Thymus (tissue), 11 donors: ENCODE measurements around the gene POLR2A. TPM values are rescaled to one million over a fixed set of nuclear protein-coding genes. Genes with fewer than 3 reads are reported as not detected.

Source experiments
- DNase-seq, 9 donors: peaks; one replicate each; pipeline ENCODE4 v3.0.0-alpha.2; 2013; ENCODE audit warnings: low spot score in 9 of 9, low read depth in 6 of 9, missing footprints in 1 of 9
- H3K27ac ChIP-seq, 2 donors: one replicate each; pipeline ENCODE4 v1.5.1; 2013; ENCODE audit warnings: control low read depth in 1 of 2, low read depth in 1 of 2, low read length in 1 of 2, mild to moderate bottlenecking in 1 of 2, moderate library complexity in 1 of 2
- H3K27me3 ChIP-seq, 2 donors: one replicate each; pipeline ENCODE4 v1.5.1; 2013; ENCODE audit warnings: low read length in 1 of 2; ENCODE audit not compliant: control insufficient read depth in 2 of 2, insufficient read depth in 1 of 2
- H3K36me3 ChIP-seq, 2 donors: one replicate each; pipeline ENCODE4 v1.5.1; 2013; ENCODE audit warnings: low read length in 1 of 2, mild to moderate bottlenecking in 1 of 2, moderate library complexity in 1 of 2; ENCODE audit not compliant: control insufficient read depth in 2 of 2, insufficient read depth in 2 of 2
- H3K4me1 ChIP-seq, 2 donors: one replicate each; pipeline ENCODE4 v1.5.1; 2013; ENCODE audit warnings: low read length in 2 of 2; ENCODE audit not compliant: control insufficient read depth in 2 of 2, insufficient read depth in 2 of 2
- H3K4me3 ChIP-seq, 2 donors: one replicate each; pipeline ENCODE4 v1.5.1; 2013; ENCODE audit warnings: low read length in 2 of 2, control low read depth in 1 of 2, mild to moderate bottlenecking in 1 of 2
- H3K9me3 ChIP-seq, 2 donors: one replicate each; pipeline ENCODE4 v1.5.1; 2013; ENCODE audit warnings: low read length in 1 of 2, mild to moderate bottlenecking in 1 of 2; ENCODE audit not compliant: control insufficient read depth in 2 of 2, insufficient read depth in 1 of 2
- WGBS: extraction: QIAGEN DNeasy Blood & Tissue Kit; methylation state at CpG from one replicate; pipeline ENCODE4 v1.1.7; 2013; 5-methylcytosine and 5-hydroxymethylcytosine counted together
- polyA plus RNA-seq: library from polyadenylated mRNA; stranded (reverse); fragments of 200-250 nt; gene quantifications from one replicate; pipeline ENCODE4 v1.2.3, GENCODE V29; 2013
- total RNA-seq: library from RNA; stranded (reverse); fragments of 120-200 nt; gene quantifications from one replicate; pipeline ENCODE4 v1.2.4, GENCODE V29; 2013
- donor health status: healthy.

Gene POLR2A
- total and polyA plus RNA-seq, 2 donors = 23.5 to 33.5 TPM

DNA sequence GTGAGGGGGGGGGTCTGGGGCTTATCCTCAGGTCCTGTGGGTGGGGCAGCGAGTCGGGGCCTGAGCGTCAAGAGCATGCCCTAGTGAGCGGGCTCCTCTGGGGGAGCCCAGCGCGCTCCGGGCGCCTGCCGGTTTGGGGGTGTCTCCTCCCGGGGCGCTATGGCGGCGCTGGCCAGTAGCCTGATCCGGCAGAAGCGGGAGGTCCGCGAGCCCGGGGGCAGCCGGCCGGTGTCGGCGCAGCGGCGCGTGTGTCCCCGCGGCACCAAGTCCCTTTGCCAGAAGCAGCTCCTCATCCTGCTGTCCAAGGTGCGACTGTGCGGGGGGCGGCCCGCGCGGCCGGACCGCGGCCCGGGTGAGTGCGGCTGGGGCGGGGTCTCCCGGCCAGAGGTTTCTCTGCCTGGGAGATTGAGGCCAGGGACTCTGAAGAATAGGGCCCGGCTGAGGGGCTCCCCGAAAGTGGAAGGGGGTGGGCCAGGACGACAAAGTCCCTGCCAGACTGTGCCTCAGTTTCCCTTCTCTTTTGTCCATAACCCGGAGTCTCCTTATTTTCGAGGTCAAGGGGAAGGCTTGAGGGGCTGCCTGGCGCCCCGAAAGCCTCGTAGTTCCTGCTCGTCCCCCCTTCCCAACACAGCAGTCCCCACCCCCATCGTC lies 44.6 kb upstream of the POLR2A start, which contains the start of gene FGF11:
Gene FGF11, plus strand, starts transcription at position 51 of the 651 bp plus-strand sequence. Its CDS starts 109 bp downstream, at position 160.
- peaks cover 33 to 64% of the 10 kb centered on the region in 2 donors for H3K4me1 ChIP-seq
- H3K27ac ChIP-seq = no peak within 1 kb of the TSS
- no peak for DNase-seq

DNA sequence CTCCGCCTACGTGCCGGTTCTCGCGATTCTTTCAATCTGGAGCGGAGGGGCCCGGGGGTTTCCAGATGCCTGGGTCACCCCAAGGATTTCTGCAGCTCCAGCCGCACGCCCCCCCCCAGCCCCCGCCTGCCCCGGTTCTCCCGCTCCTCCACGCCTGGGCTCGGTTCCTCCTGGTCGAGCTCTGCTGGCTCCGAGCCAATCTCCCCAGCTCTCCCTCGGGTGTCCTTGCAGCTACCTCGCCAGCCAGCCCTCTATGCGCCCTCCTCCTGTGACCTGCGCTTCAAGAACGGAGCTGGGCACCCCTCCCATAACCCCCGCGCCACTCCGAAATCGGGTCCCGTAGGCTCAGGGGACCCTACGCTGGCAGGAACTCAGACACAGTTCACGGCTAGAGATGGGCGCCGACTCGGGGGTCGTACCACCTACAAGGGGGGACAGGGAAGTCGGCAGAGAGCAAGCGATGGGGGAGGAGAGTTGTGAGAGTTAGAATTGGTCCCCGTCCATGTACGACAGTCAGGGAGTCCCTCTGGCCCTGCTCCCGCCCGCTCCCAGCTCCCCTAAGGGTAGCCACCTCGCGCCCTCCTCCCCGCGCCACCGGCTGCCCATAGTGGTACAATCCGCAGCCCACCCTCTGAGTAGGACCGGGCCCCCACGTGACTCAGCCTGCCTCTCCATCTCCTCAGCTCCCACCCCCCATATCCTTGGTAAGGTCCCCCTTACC lies 43.9 kb upstream of the POLR2A start:
- DNase-seq = peak in 2 of 9 donors; percentile 21 to 38
- WGBS = 2% methylated on average over 46 of the region's 46 CpGs
- H3K27ac ChIP-seq = no peak overlapping the region
- peaks cover 64 to 95% of the 10 kb centered on the region in 2 donors for H3K27me3 ChIP-seq
- H3K4me1 ChIP-seq = peaks cover 40 to 70% of the 10 kb centered on the region in 2 donors
- H3K4me3 ChIP-seq = peak overlapping the region; percentile 25
- peaks cover 0 to 3% of the 10 kb centered on the region in 2 donors for H3K9me3 ChIP-seq
- H3K36me3 ChIP-seq = no peaks in the 10 kb centered on the region

More for the DNA sequence above, 44.6 kb upstream of the POLR2A start, which contains the start of gene FGF11:
- 5% methylated on average over 50 of the region's 50 CpGs for WGBS
- Histone ChIP-seq H3K9me3 (no peaks in the 10 kb centered on the region), H3K4me3 (peak within 1 kb of the TSS; percentile 25 to 43), H3K36me3 (no peaks in the 10 kb centered on the region), H3K27me3 (peaks cover 60 to 88% of the 10 kb centered on the region in 2 donors)

DNA sequence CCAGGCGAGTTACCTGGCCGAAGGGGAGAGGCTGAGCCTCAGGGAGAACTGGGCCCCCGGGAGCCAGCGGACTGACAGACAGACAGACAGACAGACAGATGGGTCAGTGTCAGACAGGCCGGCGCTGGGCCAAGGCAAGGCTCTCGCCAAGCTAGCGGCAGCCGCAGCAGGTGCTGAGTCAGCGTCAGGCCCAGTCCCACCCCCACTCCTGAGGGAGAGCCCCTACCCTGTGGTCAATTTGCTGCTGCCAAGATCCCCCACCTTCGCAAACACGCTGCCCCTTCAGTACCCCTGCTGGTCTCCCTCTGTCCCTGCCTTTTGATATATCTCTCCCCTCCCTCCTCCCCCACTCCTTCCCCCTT lies 43.4 kb upstream of the POLR2A start:
- Histone ChIP-seq H3K27ac (no peak overlapping the region), H3K9me3 (peaks cover 0 to 7% of the 10 kb centered on the region in 2 donors), H3K4me1 (peaks cover 43 to 70% of the 10 kb centered on the region in 2 donors), H3K4me3 (peak overlapping the region in 1 of 2 donors; percentile 25), H3K36me3 (no peaks in the 10 kb centered on the region), H3K27me3 (peaks cover 65 to 99% of the 10 kb centered on the region in 2 donors)
- WGBS = 8% methylated on average over 12 of the region's 12 CpGs
- DNase-seq = peak in 1 of 9 donors; percentile 12

DNA sequence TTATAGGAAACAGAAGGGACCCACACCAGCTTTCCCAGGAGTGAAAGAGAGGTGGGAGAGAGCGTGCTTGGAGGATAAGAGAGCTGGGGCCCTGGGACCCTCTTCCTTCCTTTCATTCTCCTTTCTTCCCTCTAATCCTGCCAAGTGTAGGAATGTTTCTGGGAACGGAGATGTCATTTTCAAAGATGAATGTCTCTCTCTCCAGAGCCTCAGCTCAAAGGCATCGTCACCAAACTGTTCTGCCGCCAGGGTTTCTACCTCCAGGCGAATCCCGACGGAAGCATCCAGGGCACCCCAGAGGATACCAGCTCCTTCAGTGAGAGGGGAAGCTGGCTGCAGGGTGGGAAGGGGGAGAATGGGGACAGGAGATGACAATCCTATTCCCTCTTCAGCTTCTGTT lies 42.9 kb upstream of the POLR2A start:
- no peak overlapping the region for H3K27ac ChIP-seq
- DNase-seq = no peak
- peaks cover 0 to 7% of the 10 kb centered on the region in 2 donors for H3K9me3 ChIP-seq
- no peaks in the 10 kb centered on the region for H3K36me3 ChIP-seq
- peaks cover 65 to 99% of the 10 kb centered on the region in 2 donors for H3K27me3 ChIP-seq
- WGBS = 93% methylated on average over 7 of the region's 7 CpGs
- peaks cover 40 to 70% of the 10 kb centered on the region in 2 donors for H3K4me1 ChIP-seq
- H3K4me3 ChIP-seq = no peak overlapping the region

DNA sequence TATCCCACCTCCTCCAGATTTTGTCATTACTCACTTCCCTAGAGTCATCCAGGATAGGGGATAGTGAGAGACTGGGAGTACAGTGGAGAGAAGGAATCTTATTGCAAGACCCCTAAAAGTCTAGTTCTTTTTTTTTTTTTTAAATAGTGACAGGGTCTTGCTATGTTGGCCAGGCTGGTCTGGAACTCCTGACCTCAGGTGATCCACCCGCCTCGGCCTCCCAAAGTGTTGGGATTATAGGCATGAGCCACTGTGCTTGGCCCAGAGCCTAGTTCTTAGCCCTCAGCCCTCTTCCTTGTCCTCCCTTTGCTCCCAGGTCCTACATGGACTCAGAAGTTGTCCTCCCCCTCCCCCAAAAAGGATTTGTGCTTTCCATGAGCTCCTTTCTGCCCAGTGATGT lies 42.0 kb upstream of the POLR2A start:
- Histone ChIP-seq H3K36me3 (no peaks in the 10 kb centered on the region), H3K4me3 (no peak overlapping the region), H3K27ac (no peak overlapping the region), H3K9me3 (peaks cover 0 to 7% of the 10 kb centered on the region in 2 donors), H3K27me3 (peaks cover 72 to 100% of the 10 kb centered on the region in 2 donors), H3K4me1 (peaks cover 31 to 67% of the 10 kb centered on the region in 2 donors)
- 93% methylated on average over 2 of the region's 2 CpGs for WGBS
- DNase-seq = no peak

DNA sequence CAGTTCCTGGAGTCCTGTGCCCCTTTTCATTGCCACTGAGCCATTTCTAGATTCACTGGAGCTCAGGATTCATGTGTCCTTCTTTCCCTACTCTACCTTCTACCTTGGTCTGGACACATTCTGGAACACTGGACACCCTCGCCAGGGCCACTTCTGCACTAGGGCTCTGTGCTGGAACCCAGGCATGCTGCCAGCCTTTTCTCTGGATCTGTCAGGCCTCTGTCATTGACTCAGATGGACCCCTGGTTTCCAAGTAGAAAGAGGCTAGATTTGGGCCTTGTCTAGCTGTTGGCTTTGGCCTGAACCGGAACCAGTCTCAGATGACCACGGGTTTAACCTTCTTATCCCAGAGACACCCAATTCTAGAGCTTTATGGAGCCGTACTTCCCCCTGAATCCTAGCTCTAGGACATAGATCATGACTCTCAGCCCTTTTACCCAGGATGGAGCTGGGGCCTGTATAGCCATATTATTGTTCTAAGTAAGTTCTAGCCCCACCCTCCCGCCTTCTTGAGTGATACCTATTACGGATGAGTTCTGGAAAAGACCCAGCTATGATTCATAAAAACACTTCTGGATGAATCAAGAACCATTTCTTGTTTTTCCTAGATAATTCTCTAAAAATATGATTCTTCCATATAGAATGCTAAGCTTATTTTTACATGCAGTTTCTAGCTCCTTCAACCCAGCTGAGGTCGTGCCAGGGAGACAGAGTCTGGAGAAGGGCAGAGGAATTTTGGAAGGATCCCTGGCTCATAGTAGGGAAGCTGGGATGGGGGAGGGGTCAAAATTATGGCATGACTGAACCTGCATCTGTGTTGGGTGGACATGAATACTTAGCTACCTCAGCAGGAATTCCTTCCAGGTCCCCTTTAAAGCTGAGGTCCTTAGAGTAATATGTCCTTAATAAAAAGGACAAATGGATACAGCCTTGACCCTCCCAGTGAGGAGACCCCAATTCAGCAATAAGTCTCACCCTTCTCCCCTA lies 40.4 kb upstream of the POLR2A start:
- peak overlapping the region in 1 of 2 donors; percentile 8 for H3K27ac ChIP-seq
- DNase-seq = no peak
- H3K9me3 ChIP-seq = peaks cover 0 to 7% of the 10 kb centered on the region in 2 donors
- H3K27me3 ChIP-seq = peaks cover 63 to 98% of the 10 kb centered on the region in 2 donors
- no peak overlapping the region for H3K4me3 ChIP-seq
- H3K36me3 ChIP-seq = no peaks in the 10 kb centered on the region
- H3K4me1 ChIP-seq = peaks cover 24 to 51% of the 10 kb centered on the region in 2 donors
- WGBS = 81% methylated on average over 7 of the region's 7 CpGs

DNA sequence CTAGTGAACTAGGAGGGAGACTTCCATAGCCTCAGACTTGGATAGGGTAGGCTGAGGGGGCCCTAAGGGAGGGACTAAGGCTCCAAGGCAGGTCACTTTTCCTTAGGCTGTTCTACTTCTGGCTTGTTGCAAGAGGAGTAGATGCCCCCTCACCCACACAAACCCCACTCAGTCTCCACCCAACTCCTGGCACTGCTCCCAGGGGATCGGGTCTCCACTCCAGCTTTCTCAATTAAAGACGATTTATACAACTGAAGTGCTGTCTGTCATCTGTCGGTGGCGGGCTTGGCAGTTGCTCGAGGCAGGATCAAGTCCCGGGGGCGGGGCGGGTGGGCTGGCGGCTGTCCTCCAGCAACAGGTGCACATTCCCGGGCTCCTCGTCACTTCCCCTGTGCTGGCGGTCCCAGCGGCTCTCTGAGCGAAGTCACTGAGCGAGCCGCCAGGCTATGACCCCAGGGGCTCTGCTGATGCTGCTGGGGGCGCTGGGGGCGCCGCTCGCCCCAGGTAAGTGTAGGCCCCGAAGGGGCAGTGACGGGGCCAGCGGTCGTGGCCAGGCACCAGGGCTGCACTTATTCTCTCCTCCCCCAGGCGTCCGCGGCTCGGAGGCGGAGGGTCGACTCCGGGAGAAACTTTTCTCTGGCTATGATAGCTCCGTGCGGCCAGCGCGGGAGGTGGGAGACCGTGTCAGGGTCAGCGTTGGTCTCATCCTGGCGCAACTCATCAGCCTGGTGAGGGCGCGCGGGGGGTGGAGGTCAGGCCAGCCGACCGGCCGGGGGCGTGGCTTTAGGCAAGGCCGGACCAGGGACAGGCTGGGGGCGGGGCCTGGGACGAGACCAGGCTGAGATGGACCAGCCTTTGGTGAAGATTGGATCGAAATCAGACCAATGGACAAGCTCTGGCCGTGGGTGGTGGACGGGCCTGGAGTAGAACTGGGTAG lies 39.2 kb upstream of the POLR2A start, which contains the start of gene CHRNB1:
Gene CHRNB1, plus strand, starts transcription at position 380 of the 937 bp plus-strand sequence. Its CDS starts 67 bp downstream, at position 447.
- H3K4me1 ChIP-seq = peaks cover 20 to 41% of the 10 kb centered on the region in 2 donors

DNA sequence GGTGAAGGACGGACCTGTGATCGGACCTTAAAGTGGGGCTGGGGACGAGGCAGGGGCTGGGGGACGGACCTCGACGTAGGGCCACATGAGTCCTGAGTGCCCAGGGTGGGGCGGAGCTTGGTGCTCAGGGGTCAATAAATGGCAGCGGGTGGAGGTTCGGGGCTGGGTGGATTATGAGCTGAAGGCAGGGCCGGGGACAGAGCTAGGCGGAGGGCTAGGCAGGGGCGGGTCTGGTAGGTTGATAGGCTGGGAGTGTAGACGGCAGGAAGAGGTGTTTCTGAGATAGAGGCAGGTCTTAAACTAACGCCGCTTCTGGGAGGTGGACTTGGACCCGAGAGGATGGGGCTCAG lies 38.6 kb upstream of the POLR2A start:
- H3K36me3 ChIP-seq = no peaks in the 10 kb centered on the region
- WGBS = 4% methylated on average over 16 of the region's 16 CpGs
- peak overlapping the region; percentile 1 to 45 for H3K4me3 ChIP-seq
- no peak overlapping the region for H3K27ac ChIP-seq
- peaks cover 18 to 34% of the 10 kb centered on the region in 2 donors for H3K4me1 ChIP-seq
- H3K27me3 ChIP-seq = peaks cover 45 to 83% of the 10 kb centered on the region in 2 donors
- peak in 1 of 9 donors; percentile 44 for DNase-seq
- H3K9me3 ChIP-seq = peaks cover 0 to 7% of the 10 kb centered on the region in 2 donors

More for the DNA sequence above, 39.2 kb upstream of the POLR2A start, which contains the start of gene CHRNB1:
- peaks cover 0 to 7% of the 10 kb centered on the region in 2 donors for H3K9me3 ChIP-seq
- DNase-seq = peak in 5 of 9 donors; percentile 47 to 77 (median 63)
- H3K27me3 ChIP-seq = peaks cover 51 to 89% of the 10 kb centered on the region in 2 donors
- H3K4me3 ChIP-seq = peak within 1 kb of the TSS; percentile 1 to 45
- no peaks in the 10 kb centered on the region for H3K36me3 ChIP-seq
- WGBS = 2% methylated on average over 51 of the region's 51 CpGs
- no peak within 1 kb of the TSS for H3K27ac ChIP-seq
